ENCODE results near the gene LCNL1. TPM values are rescaled to one million over a fixed set of nuclear protein-coding genes. Genes with fewer than 3 reads are reported as not detected.

The LCNL1 gene
- total and polyA plus RNA-seq, 4 experiments from 2014 or later, result 0.14 to 0.17 TPM; not detected in 2

GRCh38 chr9:136969150-136969549, 13.6 kb upstream of the LCNL1 start:
- no peak overlapping the region for H3K4me3 Mint-ChIP-seq
- intact Hi-C loops (cut with micrococcal nuclease), result no loop called here
- H3K36me3 Mint-ChIP-seq, result no peaks in the 10 kb centered on the region
- Histone ChIP-seq H3K27ac (ENCODE audit: low read depth, low read length) (no peak overlapping the region), H3K9me3 (ENCODE audit: control insufficient read depth in 1 of 2, low read length in 2 of 2) (no peaks in the 10 kb centered on the region), H3K4me1 (ENCODE audit: insufficient read depth, low read length) (peaks cover 30% of the 10 kb centered on the region), H3K36me3 (ENCODE audit: insufficient read depth, low read length) (no peaks in the 10 kb centered on the region), H3K27me3 (ENCODE audit: insufficient read depth, low read length) (no peaks in the 10 kb centered on the region), H3K4me3 (ENCODE audit: low read length in 2 of 2) (no peak overlapping the region)
- no peaks in the 10 kb centered on the region for H3K9me3 Mint-ChIP-seq
- no peak overlapping the region for H3K27ac Mint-ChIP-seq
- CTCF ChIA-PET (ENCODE audit: partially characterized antibody), result interaction anchor here (1.1 kb wide), 1 partner anchor 16 kb away, joined by 3 read pairs; no protein-coding TSS in a partner anchor
- peaks cover 14 to 28% (median 21%) of the 10 kb centered on the region in 4 donors for H3K4me1 Mint-ChIP-seq
- no peak for DNase-seq
- POLR2A ChIA-PET (ENCODE audit: partially characterized antibody), result interaction anchor here (1.1 to 1.7 kb wide), 2 partner anchors 9 kb away, joined by 4 to 7 read pairs; no protein-coding TSS in a partner anchor
- no peaks in the 10 kb centered on the region for H3K27me3 Mint-ChIP-seq

- ChIA-PET CTCF (ENCODE audit: partially characterized antibody) (no interaction called here), POLR2A (ENCODE audit: partially characterized antibody) (no interaction called here)
- no peak overlapping the region for H3K27ac Mint-ChIP-seq
- DNase-seq, result no peak
- H3K27me3 ChIP-seq (ENCODE audit: insufficient read depth, low read length), result no peaks in the 10 kb centered on the region
- H3K36me3 Mint-ChIP-seq, result no peaks in the 10 kb centered on the region
- no peaks in the 10 kb centered on the region for H3K9me3 Mint-ChIP-seq
- no peaks in the 10 kb centered on the region for H3K36me3 ChIP-seq (ENCODE audit: insufficient read depth, low read length)
- no peaks in the 10 kb centered on the region for H3K27me3 Mint-ChIP-seq
- no peak overlapping the region for H3K4me3 ChIP-seq (ENCODE audit: low read length in 2 of 2)
- no peaks in the 10 kb centered on the region for H3K9me3 ChIP-seq (ENCODE audit: control insufficient read depth in 1 of 2, low read length in 2 of 2)
- peaks cover 30% of the 10 kb centered on the region for H3K4me1 ChIP-seq (ENCODE audit: insufficient read depth, low read length)
- peaks cover 12 to 28% (median 19%) of the 10 kb centered on the region in 4 donors for H3K4me1 Mint-ChIP-seq
- no peak overlapping the region for H3K27ac ChIP-seq (ENCODE audit: low read depth, low read length)
- intact Hi-C loops (cut with micrococcal nuclease), result loop anchor here (10.0 kb wide), 1 partner anchor 55 kb away; the partner anchor contains the start of gene ABCA2
- no peak overlapping the region for H3K4me3 Mint-ChIP-seq
Observed at GRCh38 chr9:136969774-136970173, 13.0 kb upstream of the LCNL1 start.

- Mint-ChIP-seq H3K27ac (no peak overlapping the region), H3K27me3 (no peaks in the 10 kb centered on the region), H3K4me1 (peaks cover 15 to 28% (median 22%) of the 10 kb centered on the region in 4 donors), H3K9me3 (no peaks in the 10 kb centered on the region), H3K4me3 (no peak overlapping the region), H3K36me3 (no peaks in the 10 kb centered on the region)
- intact Hi-C loops (cut with micrococcal nuclease), result loop anchor here (10.0 kb wide), 1 partner anchor 54 kb away; the partner anchor contains the start of gene ABCA2
- Histone ChIP-seq H3K27me3 (ENCODE audit: insufficient read depth, low read length) (no peaks in the 10 kb centered on the region), H3K27ac (ENCODE audit: low read depth, low read length) (no peak overlapping the region), H3K9me3 (ENCODE audit: control insufficient read depth in 1 of 2, low read length in 2 of 2) (no peaks in the 10 kb centered on the region), H3K4me3 (ENCODE audit: low read length in 2 of 2) (no peak overlapping the region), H3K4me1 (ENCODE audit: insufficient read depth, low read length) (peaks cover 30% of the 10 kb centered on the region), H3K36me3 (ENCODE audit: insufficient read depth, low read length) (no peaks in the 10 kb centered on the region)
- DNase-seq, result no peak
- POLR2A ChIA-PET (ENCODE audit: partially characterized antibody), result interaction anchor here (1.1 to 2.2 kb wide), 2 partner anchors 8 to 11 kb away, joined by 3 to 4 read pairs; no protein-coding TSS in a partner anchor
- CTCF ChIA-PET (ENCODE audit: partially characterized antibody), result no interaction called here
Observed at GRCh38 chr9:136970361-136970760, 12.4 kb upstream of the LCNL1 start.

- intact Hi-C loops (cut with micrococcal nuclease), result loop anchor here (10.0 kb wide), 1 partner anchor 53 kb away; the partner anchor contains the start of gene ABCA2
- Histone ChIP-seq H3K9me3 (ENCODE audit: control insufficient read depth in 1 of 2, low read length in 2 of 2) (no peaks in the 10 kb centered on the region), H3K36me3 (ENCODE audit: insufficient read depth, low read length) (no peaks in the 10 kb centered on the region), H3K4me3 (ENCODE audit: low read length in 2 of 2) (no peak overlapping the region), H3K27me3 (ENCODE audit: insufficient read depth, low read length) (no peaks in the 10 kb centered on the region), H3K4me1 (ENCODE audit: insufficient read depth, low read length) (peaks cover 30% of the 10 kb centered on the region), H3K27ac (ENCODE audit: low read depth, low read length) (no peak overlapping the region)
- Mint-ChIP-seq H3K27ac (no peak overlapping the region), H3K27me3 (no peaks in the 10 kb centered on the region), H3K9me3 (no peaks in the 10 kb centered on the region), H3K36me3 (no peaks in the 10 kb centered on the region), H3K4me3 (no peak overlapping the region), H3K4me1 (peaks cover 11 to 29% (median 20%) of the 10 kb centered on the region in 4 donors)
- POLR2A ChIA-PET (ENCODE audit: partially characterized antibody), result interaction anchor here (0.8 to 2.2 kb wide), 2 partner anchors 10 to 13 kb away, joined by 4 read pairs; no protein-coding TSS in a partner anchor
- DNase-seq, result no peak
- CTCF ChIA-PET (ENCODE audit: partially characterized antibody), result interaction anchor here (1.3 kb wide), 1 partner anchor 24 kb away, joined by 3 read pairs; no protein-coding TSS in a partner anchor
Observed at GRCh38 chr9:136971746-136972145, 11.0 kb upstream of the LCNL1 start.

- Histone ChIP-seq H3K4me1 (ENCODE audit: insufficient read depth, low read length) (peaks cover 36% of the 10 kb centered on the region), H3K36me3 (ENCODE audit: insufficient read depth, low read length) (no peaks in the 10 kb centered on the region), H3K27ac (ENCODE audit: low read depth, low read length) (no peak overlapping the region), H3K4me3 (ENCODE audit: low read length in 2 of 2) (no peak overlapping the region), H3K27me3 (ENCODE audit: insufficient read depth, low read length) (no peaks in the 10 kb centered on the region), H3K9me3 (ENCODE audit: control insufficient read depth in 1 of 2, low read length in 2 of 2) (no peaks in the 10 kb centered on the region)
- Mint-ChIP-seq H3K4me3 (no peak overlapping the region), H3K9me3 (no peaks in the 10 kb centered on the region), H3K36me3 (no peaks in the 10 kb centered on the region), H3K27me3 (no peaks in the 10 kb centered on the region), H3K4me1 (peaks cover 11 to 32% (median 22%) of the 10 kb centered on the region in 4 donors), H3K27ac (no peak overlapping the region)
- ChIA-PET POLR2A (ENCODE audit: partially characterized antibody) (interaction anchor here (0.8 to 2.2 kb wide), 2 partner anchors 10 to 14 kb away, joined by 4 read pairs; no protein-coding TSS in a partner anchor), CTCF (ENCODE audit: partially characterized antibody) (interaction anchor here (1.3 kb wide), 1 partner anchor 24 kb away, joined by 3 read pairs; no protein-coding TSS in a partner anchor)
- DNase-seq, result no peak
- intact Hi-C loops (cut with micrococcal nuclease), result loop anchor here (10.0 kb wide), 1 partner anchor 52 kb away; the partner anchor contains the start of gene ABCA2
Observed at GRCh38 chr9:136972335-136972734, 10.5 kb upstream of the LCNL1 start.

- Mint-ChIP-seq H3K36me3 (no peaks in the 10 kb centered on the region), H3K9me3 (no peaks in the 10 kb centered on the region), H3K4me3 (no peak overlapping the region), H3K27me3 (no peaks in the 10 kb centered on the region), H3K27ac (no peak overlapping the region), H3K4me1 (peaks cover 11 to 32% (median 22%) of the 10 kb centered on the region in 4 donors)
- Histone ChIP-seq H3K36me3 (ENCODE audit: insufficient read depth, low read length) (no peaks in the 10 kb centered on the region), H3K4me3 (ENCODE audit: low read length in 2 of 2) (no peak overlapping the region), H3K4me1 (ENCODE audit: insufficient read depth, low read length) (peaks cover 40% of the 10 kb centered on the region), H3K9me3 (ENCODE audit: control insufficient read depth in 1 of 2, low read length in 2 of 2) (no peaks in the 10 kb centered on the region), H3K27me3 (ENCODE audit: insufficient read depth, low read length) (no peaks in the 10 kb centered on the region), H3K27ac (ENCODE audit: low read depth, low read length) (no peak overlapping the region)
- DNase-seq, result no peak
- CTCF ChIA-PET (ENCODE audit: partially characterized antibody), result no interaction called here
- intact Hi-C loops (cut with micrococcal nuclease), result loop anchor here (10.0 kb wide), 1 partner anchor 52 kb away; the partner anchor contains the start of gene ABCA2
- POLR2A ChIA-PET (ENCODE audit: partially characterized antibody), result interaction anchor here (0.8 kb wide), 1 partner anchor 14 kb away, joined by 4 read pairs; no protein-coding TSS in a partner anchor
Observed at GRCh38 chr9:136972743-136973142, 10.1 kb upstream of the LCNL1 start.

Data from CD4-positive, alpha-beta memory T cell (primary cell).